Adipocyte (in vitro differentiated cells): Measurements from ENCODE around the gene PCDHB3.
"Not testable (repeated sequence)": the region's sequence is repeated elsewhere in the genome, so short reads cannot be mapped to it uniquely, and the experiment has no call there.

Source experiments
- DNase-seq: peaks from one replicate; pipeline ENCODE4 v3.0.0-alpha.2; 2015; ENCODE audit warnings: low read depth
- H3K27me3 ChIP-seq: replicated peaks from 2 replicates; pipeline ENCODE4 v1.7.0; 2013; ENCODE audit warnings: mild to moderate bottlenecking, low read length, moderate library complexity; ENCODE audit not compliant: control insufficient read depth, insufficient read depth
- H3K36me3 ChIP-seq: 2 replicates; pipeline ENCODE4 v1.7.0; 2013; ENCODE audit warnings: low read length, mild to moderate bottlenecking, moderate library complexity; ENCODE audit not compliant: control insufficient read depth, insufficient read depth, severe bottlenecking
- H3K4me1 ChIP-seq: 2 replicates; pipeline ENCODE4 v1.7.0; 2013; ENCODE audit warnings: mild to moderate bottlenecking, low read length, moderate library complexity; ENCODE audit not compliant: control insufficient read depth, insufficient read depth
- H3K4me3 ChIP-seq: 2 replicates; pipeline ENCODE4 v1.7.0; 2013; ENCODE audit warnings: mild to moderate bottlenecking, low read length, moderate library complexity
- H3K9ac ChIP-seq: 2 replicates; pipeline ENCODE4 v1.7.0; 2013; ENCODE audit warnings: mild to moderate bottlenecking, low read length, moderate library complexity
- H3K9me3 ChIP-seq: 2 replicates; pipeline ENCODE4 v1.7.0; 2013; ENCODE audit warnings: mild to moderate bottlenecking, low read length, moderate library complexity; ENCODE audit not compliant: control insufficient read depth

The PCDHB3 gene

GRCh38 chr5:141102070-141102469 lies 1.8 kb downstream of the PCDHB3 start:
- not testable (repeated sequence) for H3K4me3 ChIP-seq, H3K9ac ChIP-seq, DNase-seq, H3K27me3 ChIP-seq, H3K4me1 ChIP-seq, H3K36me3 ChIP-seq
- H3K9me3 ChIP-seq: peaks cover 16% of the 10 kb centered on the region

GRCh38 chr5:141102471-141102870 lies 2.2 kb downstream of the PCDHB3 start:
- H3K4me1 ChIP-seq, H3K36me3 ChIP-seq, DNase-seq, H3K4me3 ChIP-seq, H3K27me3 ChIP-seq, H3K9ac ChIP-seq: not testable (repeated sequence)
- peaks cover 16% of the 10 kb centered on the region for H3K9me3 ChIP-seq

GRCh38 chr5:141105350-141105749 lies 5.1 kb downstream of the PCDHB3 start:
- Histone ChIP-seq H3K4me3 (no peak overlapping the region), H3K27me3 (no peaks in the 10 kb centered on the region), H3K9ac (no peak overlapping the region), H3K4me1 (no peaks in the 10 kb centered on the region), H3K9me3 (peaks cover 16% of the 10 kb centered on the region), H3K36me3 (no peaks in the 10 kb centered on the region)
- no peak for DNase-seq

- Histone ChIP-seq H3K36me3 (no peaks in the 10 kb centered on the region), H3K4me3 (no peak overlapping the region), H3K4me1 (no peaks in the 10 kb centered on the region), H3K9ac (no peak overlapping the region), H3K9me3 (peaks cover 34% of the 10 kb centered on the region), H3K27me3 (no peaks in the 10 kb centered on the region)
- no peak for DNase-seq
These were observed 19.0 kb downstream of the PCDHB3 start for GRCh38 chr5:141119250-141119649.

- H3K4me3 ChIP-seq: peak within 1 kb of the TSS; percentile 65
- no peak within 1 kb of the TSS for H3K9ac ChIP-seq
- H3K36me3 ChIP-seq: no peaks in the 10 kb centered on the region
- DNase-seq: peak; percentile 34
- peaks cover 22% of the 10 kb centered on the region for H3K9me3 ChIP-seq
- H3K4me1 ChIP-seq: no peaks in the 10 kb centered on the region
- H3K27me3 ChIP-seq: no peaks in the 10 kb centered on the region
These were observed 21.3 kb downstream of the PCDHB3 start, which contains the start of gene PCDHB4 for GRCh38 chr5:141121563-141121962. Gene PCDHB4 (plus strand): TSS chr5:141121818. CDS start chr5:141121999, 181 bp downstream.

- Histone ChIP-seq H3K4me1 (no peaks in the 10 kb centered on the region), H3K36me3 (no peaks in the 10 kb centered on the region), H3K27me3 (no peaks in the 10 kb centered on the region), H3K9ac (no peak overlapping the region), H3K4me3 (peak overlapping the region; percentile 65), H3K9me3 (peaks cover 17% of the 10 kb centered on the region)
- DNase-seq: no peak
These were observed 21.7 kb downstream of the PCDHB3 start for GRCh38 chr5:141121985-141122384.

GRCh38 chr5:141123396-141124135 lies 23.3 kb downstream of the PCDHB3 start:
- H3K36me3 ChIP-seq, H3K9ac ChIP-seq, H3K27me3 ChIP-seq: not testable (repeated sequence)

GRCh38 chr5:141127305-141127704 lies 27.0 kb downstream of the PCDHB3 start:
- no peaks in the 10 kb centered on the region for H3K4me1 ChIP-seq
- no peak for DNase-seq

More at GRCh38 chr5:141123396-141124135, 23.3 kb downstream of the PCDHB3 start:
- not testable (repeated sequence) for DNase-seq, H3K4me1 ChIP-seq, H3K4me3 ChIP-seq
- peaks cover 16% of the 10 kb centered on the region for H3K9me3 ChIP-seq

GRCh38 chr5:141135030-141135717 lies 34.9 kb downstream of the PCDHB3 start, which contains the start of gene PCDHB5:
Gene PCDHB5 (plus strand): TSS chr5:141135206. CDS start chr5:141135435, 229 bp downstream.
- Histone ChIP-seq H3K4me1 (no peaks in the 10 kb centered on the region), H3K9ac (peak within 1 kb of the TSS; percentile 49), H3K9me3 (peaks cover 31% of the 10 kb centered on the region), H3K4me3 (peak within 1 kb of the TSS; percentile 78), H3K36me3 (no peaks in the 10 kb centered on the region), H3K27me3 (no peaks in the 10 kb centered on the region)
- DNase-seq: peak; percentile 19

More at GRCh38 chr5:141127305-141127704, 27.0 kb downstream of the PCDHB3 start:
- H3K4me3 ChIP-seq: no peak overlapping the region
- H3K36me3 ChIP-seq: no peaks in the 10 kb centered on the region
- H3K9ac ChIP-seq: no peak overlapping the region
- H3K9me3 ChIP-seq: peaks cover 9% of the 10 kb centered on the region
- no peaks in the 10 kb centered on the region for H3K27me3 ChIP-seq

- Histone ChIP-seq H3K27me3 (no peaks in the 10 kb centered on the region), H3K36me3 (no peaks in the 10 kb centered on the region), H3K9me3 (peaks cover 31% of the 10 kb centered on the region), H3K4me3 (peak overlapping the region; percentile 78), H3K4me1 (no peaks in the 10 kb centered on the region), H3K9ac (no peak overlapping the region)
- DNase-seq: no peak
These were observed 35.5 kb downstream of the PCDHB3 start for GRCh38 chr5:141135718-141136266.

GRCh38 chr5:141137346-141137745 lies 37.1 kb downstream of the PCDHB3 start:
- H3K27me3 ChIP-seq, H3K9ac ChIP-seq, H3K36me3 ChIP-seq, DNase-seq, H3K4me3 ChIP-seq, H3K4me1 ChIP-seq: not testable (repeated sequence)
- peaks cover 31% of the 10 kb centered on the region for H3K9me3 ChIP-seq
